ENCODE measurements around the gene BLCAP.

The BLCAP gene

GRCh38 chr20:37518059-37518458, 9.6 kb downstream of the BLCAP start:
- no peak for DNase-seq (ENCODE audit: low spot score)
- TF ChIP-seq CTCF (IDR thresholded peaks at IDR 0.05; ENCODE audit: extremely low read depth, missing control alignments), result no peak

- no peak for TF ChIP-seq CTCF (IDR thresholded peaks at IDR 0.05; ENCODE audit: extremely low read depth, missing control alignments)
- DNase-seq (ENCODE audit: low spot score), result no peak
Observed at GRCh38 chr20:37516811-37517750, 10.6 kb downstream of the BLCAP start.

- no peak for TF ChIP-seq CTCF (IDR thresholded peaks at IDR 0.05; ENCODE audit: extremely low read depth, missing control alignments)
- DNase-seq (ENCODE audit: low spot score), result no peak
Observed at GRCh38 chr20:37515876-37516275, 11.8 kb downstream of the BLCAP start.

GRCh38 chr20:37513779-37514359, 13.8 kb downstream of the BLCAP start:
- no peak for TF ChIP-seq CTCF (IDR thresholded peaks at IDR 0.05; ENCODE audit: extremely low read depth, missing control alignments)
- no peak for DNase-seq (ENCODE audit: low spot score)

- DNase-seq (ENCODE audit: low spot score), result no peak
- TF ChIP-seq CTCF (IDR thresholded peaks at IDR 0.05; ENCODE audit: extremely low read depth, missing control alignments), result no peak
Observed at GRCh38 chr20:37511610-37512275, 15.9 kb downstream of the BLCAP start.

GRCh38 chr20:37510226-37510625, 17.4 kb downstream of the BLCAP start:
- no peak for TF ChIP-seq CTCF (IDR thresholded peaks at IDR 0.05; ENCODE audit: extremely low read depth, missing control alignments)
- no peak for DNase-seq (ENCODE audit: low spot score)

All from GM20000 (cell line).